HUES6 (cell line): ENCODE data around the gene CLEC10A.
"Not testable (repeated sequence)": the region's sequence is repeated elsewhere in the genome, so short reads cannot be mapped to it uniquely, and the experiment has no call there.

Experiments used
- H3K27ac ChIP-seq: 2 replicates; pipeline ENCODE4 v1.7.0; 2013; ENCODE audit warnings: low read depth, mild to moderate bottlenecking, low read length, inconsistent platforms
- H3K27me3 ChIP-seq: 2 replicates; pipeline ENCODE4 v1.6.1; 2013; ENCODE audit warnings: low read length; ENCODE audit not compliant: control insufficient read depth, insufficient read depth
- H3K36me3 ChIP-seq: 2 replicates; pipeline ENCODE4 v1.6.1; 2013; ENCODE audit warnings: low read length; ENCODE audit not compliant: control insufficient read depth, insufficient read depth
- H3K4me1 ChIP-seq: 2 replicates; pipeline ENCODE4 v1.6.1; 2013; ENCODE audit warnings: low read length; ENCODE audit not compliant: control insufficient read depth, insufficient read depth
- H3K4me3 ChIP-seq: 2 replicates; pipeline ENCODE4 v1.5.1; 2013; ENCODE audit warnings: low read depth, low read length
- H3K9ac ChIP-seq: one replicate; pipeline ENCODE4 v1.6.1; 2013; ENCODE audit warnings: mild to moderate bottlenecking, low read length
- H3K9me3 ChIP-seq: 2 replicates; pipeline ENCODE4 v1.6.1; 2013; ENCODE audit warnings: low read depth, low read length; ENCODE audit not compliant: control insufficient read depth, insufficient read depth

Gene CLEC10A

DNA sequence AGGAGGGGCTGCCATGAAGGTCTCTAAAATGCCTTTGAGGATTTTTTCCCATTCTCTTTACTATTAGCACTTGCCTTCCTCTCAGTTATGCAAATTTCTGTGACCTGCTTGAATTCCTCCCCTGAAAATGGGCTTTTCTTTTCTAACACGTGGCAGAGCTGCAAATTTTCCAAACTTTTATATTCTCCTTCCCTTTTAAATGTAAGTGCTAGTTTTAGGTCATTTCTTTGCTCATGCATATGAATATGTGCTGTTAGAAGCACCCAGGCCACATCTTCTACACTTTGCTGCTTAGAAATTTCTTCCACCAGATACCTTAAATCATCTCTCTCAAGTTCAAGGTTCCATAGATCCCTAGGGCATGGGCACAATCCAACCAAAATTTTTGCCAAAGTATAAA lies 11.8 kb downstream of the CLEC10A start:
- H3K36me3 ChIP-seq, result no peaks in the 10 kb centered on the region
- peaks cover 25% of the 10 kb centered on the region; the same call in 1 of the 2 replicates for H3K9me3 ChIP-seq
- H3K9ac ChIP-seq, result no peak overlapping the region
- no peak overlapping the region for H3K27ac ChIP-seq
- H3K27me3 ChIP-seq, result peaks cover 5% of the 10 kb centered on the region; the same call in 1 of the 2 replicates
- H3K4me1 ChIP-seq, result no peaks in the 10 kb centered on the region
- no peak overlapping the region for H3K4me3 ChIP-seq

DNA sequence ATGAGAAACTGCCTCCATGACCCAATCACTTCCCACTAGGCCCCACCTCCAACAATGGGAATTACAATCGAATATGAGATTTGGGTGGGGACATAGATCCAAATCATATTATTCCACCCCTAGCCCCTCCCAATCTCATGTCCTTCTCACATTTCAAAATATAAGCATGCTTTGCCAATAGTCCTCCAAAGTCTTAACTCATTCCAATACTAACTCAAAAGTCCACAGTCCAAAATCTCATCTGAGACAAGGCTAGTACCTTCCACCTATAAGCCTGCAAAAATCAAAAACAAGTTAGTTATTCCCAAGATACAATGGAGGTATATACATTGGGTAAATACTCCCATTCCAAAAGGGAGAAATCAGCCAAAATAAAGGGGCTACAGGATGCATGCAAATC lies 12.9 kb downstream of the CLEC10A start:
- H3K36me3 ChIP-seq, result no peaks in the 10 kb centered on the region
- peaks cover 4% of the 10 kb centered on the region; the same call in 1 of the 2 replicates for H3K27me3 ChIP-seq
- no peak overlapping the region for H3K9ac ChIP-seq
- no peaks in the 10 kb centered on the region for H3K4me1 ChIP-seq
- no peak overlapping the region for H3K4me3 ChIP-seq
- no peak overlapping the region for H3K27ac ChIP-seq
- H3K9me3 ChIP-seq, result peaks cover 25% of the 10 kb centered on the region; the same call in 1 of the 2 replicates

DNA sequence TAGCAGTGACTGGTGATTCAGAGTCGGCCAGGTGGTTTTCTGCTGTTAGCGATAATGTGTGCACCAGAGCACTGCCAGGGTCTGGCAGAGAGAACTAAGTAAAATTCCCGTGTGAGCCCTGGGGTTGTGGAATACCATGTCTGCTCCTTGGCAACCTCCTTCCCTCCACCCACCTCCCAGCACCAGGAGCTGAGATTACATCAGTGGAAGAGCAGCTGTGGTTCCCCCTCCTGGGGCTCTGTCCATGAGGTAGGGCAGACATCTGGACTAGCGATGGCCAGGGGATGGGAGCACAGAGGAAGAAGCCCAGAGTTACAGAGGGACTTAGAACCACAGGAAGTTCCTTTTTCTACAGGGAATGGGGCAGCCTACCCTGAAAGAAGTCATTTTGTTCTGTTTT lies 15.8 kb downstream of the CLEC10A start:
- Histone ChIP-seq H3K36me3 (no peaks in the 10 kb centered on the region), H3K9me3 (peaks cover 25% of the 10 kb centered on the region; the same call in 1 of the 2 replicates), H3K9ac (no peak overlapping the region), H3K27ac (no peak overlapping the region), H3K4me1 (no peaks in the 10 kb centered on the region), H3K4me3 (no peak overlapping the region), H3K27me3 (no peaks in the 10 kb centered on the region)

DNA sequence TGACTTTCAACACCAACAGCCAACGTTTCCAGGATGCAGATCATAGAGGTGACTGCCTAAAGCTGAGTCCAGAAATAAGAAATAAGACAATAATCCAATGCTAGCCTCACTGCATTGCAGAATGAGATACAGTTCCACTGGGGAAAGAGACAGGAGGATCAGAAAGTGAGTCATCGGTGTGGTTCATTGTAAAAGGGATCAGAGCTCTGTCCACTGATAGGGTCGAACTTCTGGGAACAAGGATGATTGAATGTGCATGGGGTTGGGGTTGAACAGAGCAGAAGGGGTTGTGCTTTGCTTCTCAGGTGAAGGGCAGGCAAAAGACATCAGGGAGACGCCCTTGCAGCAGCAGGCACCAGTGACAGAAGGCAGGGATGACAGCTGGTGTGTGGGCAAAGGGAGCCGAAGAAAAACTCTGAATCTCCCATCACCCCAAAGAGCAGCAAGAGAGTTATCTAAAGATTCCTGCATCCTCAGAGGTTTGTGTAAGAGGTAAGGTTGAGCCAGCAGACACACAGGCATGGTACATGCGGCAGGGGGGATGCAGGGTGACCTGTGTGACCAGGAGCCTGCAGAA lies 16.4 kb downstream of the CLEC10A start:
- Histone ChIP-seq H3K9ac (no peak overlapping the region), H3K27ac (no peak overlapping the region)

DNA sequence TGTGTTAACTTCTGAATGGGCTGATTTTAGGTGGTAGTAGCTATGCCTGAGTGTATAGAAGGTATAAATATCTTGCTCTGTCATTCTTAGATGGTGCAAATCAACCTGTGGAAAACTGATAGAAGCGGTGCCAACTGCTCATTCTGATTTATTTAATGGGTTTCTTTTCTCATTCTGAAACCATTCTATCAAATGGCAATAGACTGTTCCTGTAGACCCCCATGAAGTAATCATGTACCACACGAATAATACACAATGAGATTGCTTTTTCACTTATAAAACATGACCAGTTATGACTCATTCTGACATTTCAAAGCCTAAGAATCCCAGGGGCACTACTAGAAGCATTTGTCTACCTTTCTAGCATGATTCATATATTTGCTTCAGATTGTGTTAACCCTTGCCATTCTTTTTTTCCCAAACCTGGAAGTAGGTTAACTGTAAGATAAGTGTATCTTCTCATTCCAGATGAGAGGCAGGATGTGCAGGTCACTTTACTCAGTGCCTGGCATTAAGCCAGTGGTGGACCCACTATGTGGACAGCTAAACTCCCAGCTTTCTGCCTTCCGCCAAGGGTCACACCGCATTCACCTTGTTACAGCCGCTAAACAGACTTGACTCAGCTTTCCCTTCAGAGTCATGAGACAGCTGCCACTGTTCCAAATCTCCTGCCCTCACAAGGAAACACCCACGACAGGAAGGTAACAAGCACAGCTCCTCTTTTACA lies 19.7 kb downstream of the CLEC10A start:
- Histone ChIP-seq H3K9ac (no peak overlapping the region), H3K9me3 (no peaks in the 10 kb centered on the region; the same call in 1 of the 2 replicates), H3K4me3 (no peak overlapping the region), H3K36me3 (no peaks in the 10 kb centered on the region), H3K27ac (no peak overlapping the region), H3K4me1 (no peaks in the 10 kb centered on the region), H3K27me3 (no peaks in the 10 kb centered on the region; the same call in 1 of the 2 replicates)

More for the DNA sequence above, 16.4 kb downstream of the CLEC10A start:
- no peak overlapping the region for H3K4me3 ChIP-seq
- H3K27me3 ChIP-seq, result no peaks in the 10 kb centered on the region; the same call in 1 of the 2 replicates
- no peaks in the 10 kb centered on the region for H3K4me1 ChIP-seq
- H3K36me3 ChIP-seq, result no peaks in the 10 kb centered on the region
- peaks cover 20% of the 10 kb centered on the region; the same call in 1 of the 2 replicates for H3K9me3 ChIP-seq

DNA sequence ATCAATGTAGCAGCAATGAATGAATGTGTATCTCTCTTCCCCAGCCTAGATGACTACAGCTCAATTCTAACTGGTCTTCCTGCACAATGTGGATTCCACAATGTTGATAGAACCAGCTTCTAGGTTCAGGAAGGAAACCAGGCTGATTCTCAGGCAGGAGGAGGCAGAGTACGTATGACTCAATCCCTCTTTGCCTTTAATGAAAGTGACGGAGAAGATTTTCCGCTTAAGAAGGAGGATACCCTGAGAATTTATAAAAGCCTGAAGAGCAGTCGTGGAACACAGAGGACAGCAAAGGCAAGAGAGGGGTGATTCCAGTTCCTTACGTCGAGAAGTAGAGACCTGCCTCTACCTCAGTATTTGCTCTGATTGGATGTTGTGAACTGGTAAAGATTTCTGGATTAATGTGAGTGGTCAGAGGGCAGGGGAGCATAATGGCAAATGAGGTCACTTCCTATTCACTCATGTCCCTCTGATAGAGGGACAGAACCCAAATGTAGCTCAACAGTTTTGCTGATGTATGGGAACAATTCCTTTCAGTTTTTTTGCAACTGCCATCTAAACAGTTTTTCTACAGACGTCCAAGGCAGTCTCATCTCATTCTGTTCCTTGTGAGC lies 21.1 kb downstream of the CLEC10A start:
- Histone ChIP-seq H3K4me3 (no peak overlapping the region), H3K9me3 (no peaks in the 10 kb centered on the region), H3K27me3 (no peaks in the 10 kb centered on the region; the same call in 1 of the 2 replicates), H3K36me3 (no peaks in the 10 kb centered on the region), H3K4me1 (no peaks in the 10 kb centered on the region), H3K9ac (no peak overlapping the region), H3K27ac (no peak overlapping the region)

DNA sequence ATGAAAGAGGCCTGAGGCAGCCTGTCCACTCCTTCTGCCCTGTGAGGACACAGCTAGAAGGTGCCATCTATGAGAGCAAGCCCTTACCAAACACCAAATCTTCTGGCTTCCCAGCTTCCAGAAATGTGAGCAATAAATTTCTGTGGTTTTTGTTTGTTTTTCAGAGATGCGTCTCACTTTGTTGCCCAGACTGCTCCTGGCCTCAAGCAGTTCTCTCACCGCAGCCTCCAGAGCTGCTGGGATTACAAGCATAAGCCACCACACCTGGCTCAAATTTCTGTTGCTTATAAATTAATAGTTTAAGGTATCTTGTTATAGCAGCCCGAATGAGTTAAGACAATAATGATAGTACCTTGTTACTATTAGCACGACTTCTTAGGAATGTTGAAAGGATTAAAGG lies 23.7 kb downstream of the CLEC10A start:
- no peak overlapping the region for H3K4me3 ChIP-seq
- H3K9ac ChIP-seq, result no peak overlapping the region
- H3K4me1 ChIP-seq, result no peaks in the 10 kb centered on the region
- H3K27ac ChIP-seq, result no peak overlapping the region
- no peaks in the 10 kb centered on the region for H3K36me3 ChIP-seq
- H3K27me3 ChIP-seq, result no peaks in the 10 kb centered on the region; the same call in 1 of the 2 replicates
- no peaks in the 10 kb centered on the region for H3K9me3 ChIP-seq

DNA sequence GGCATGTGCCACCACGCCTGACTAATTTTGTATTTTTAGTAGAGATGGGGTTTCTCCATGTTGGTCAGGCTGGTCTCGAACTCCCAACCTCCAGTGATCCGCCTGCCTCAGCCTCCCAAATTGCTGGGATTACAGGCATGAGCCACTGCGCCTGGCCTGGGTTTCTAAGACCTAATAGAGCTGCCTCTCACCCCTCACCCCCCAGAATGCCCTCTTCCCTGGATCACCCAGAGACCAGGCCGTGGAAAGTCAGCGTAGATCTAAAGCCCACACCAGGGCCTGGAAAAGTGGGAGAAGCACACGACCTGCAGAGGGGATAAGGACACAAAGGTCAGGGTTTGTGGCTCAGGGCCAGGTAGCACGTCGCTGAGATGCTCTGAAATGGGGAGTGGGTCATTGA lies 29.5 kb downstream of the CLEC10A start:
- H3K9ac ChIP-seq, H3K36me3 ChIP-seq, H3K4me3 ChIP-seq, H3K27me3 ChIP-seq, H3K27ac ChIP-seq, H3K9me3 ChIP-seq: not testable (repeated sequence)
- peaks cover 10% of the 10 kb centered on the region for H3K4me1 ChIP-seq

DNA sequence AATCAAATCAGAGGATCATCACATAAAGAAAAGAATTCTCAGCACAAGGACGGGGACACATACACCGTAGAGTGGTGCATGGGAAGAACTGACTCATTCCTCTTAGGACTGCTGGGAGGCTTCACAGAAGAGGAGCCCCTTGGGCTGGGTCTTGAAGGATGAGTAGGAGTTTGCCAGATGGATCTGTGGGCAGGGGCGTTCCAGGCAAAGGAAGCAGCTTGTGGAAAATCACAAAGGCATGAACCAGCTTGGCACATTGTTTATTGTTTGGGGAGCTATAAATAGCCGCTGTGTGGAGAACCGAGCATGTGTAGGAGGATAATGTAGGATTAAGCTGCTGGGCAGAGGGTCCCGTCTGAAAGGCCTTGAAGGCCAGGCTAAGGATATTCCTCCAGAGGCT lies 31.1 kb downstream of the CLEC10A start:
- H3K9ac ChIP-seq, result no peak overlapping the region
- H3K4me3 ChIP-seq, result no peak overlapping the region
- no peak overlapping the region for H3K27ac ChIP-seq
- H3K4me1 ChIP-seq, result peaks cover 13% of the 10 kb centered on the region
- H3K9me3 ChIP-seq, result no peaks in the 10 kb centered on the region
- no peaks in the 10 kb centered on the region for H3K36me3 ChIP-seq
- H3K27me3 ChIP-seq, result peaks cover 26% of the 10 kb centered on the region

DNA sequence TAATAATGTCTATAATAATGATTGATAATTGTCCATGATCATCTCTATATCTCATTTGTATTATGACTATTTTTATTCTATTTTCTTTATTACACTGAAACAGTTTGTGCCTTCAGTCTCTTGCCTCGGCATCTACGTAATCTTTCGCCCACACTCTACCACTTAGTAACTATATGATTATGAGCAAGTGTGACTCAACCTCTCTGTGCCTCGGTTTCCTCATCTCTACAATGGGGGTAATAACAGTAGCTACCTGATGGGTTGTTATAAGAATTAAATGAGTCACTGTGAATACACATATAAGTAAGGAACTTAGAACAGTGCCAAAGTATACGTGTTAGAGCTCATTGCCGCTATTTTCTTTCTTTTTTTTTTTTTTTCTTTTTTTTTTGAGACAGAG lies 32.5 kb downstream of the CLEC10A start:
- H3K27me3 ChIP-seq, result peaks cover 40% of the 10 kb centered on the region
- peaks cover 17% of the 10 kb centered on the region for H3K4me1 ChIP-seq
- peak overlapping the region; percentile 57; the same call in 1 of the 2 replicates for H3K4me3 ChIP-seq
- H3K36me3 ChIP-seq, result no peaks in the 10 kb centered on the region
- no peak overlapping the region for H3K27ac ChIP-seq
- H3K9me3 ChIP-seq, result no peaks in the 10 kb centered on the region
- no peak overlapping the region for H3K9ac ChIP-seq
